GM23248 (cell line): ENCODE measurements around the gene ARHGEF28. TPM values are rescaled to one million over a fixed set of nuclear protein-coding genes. Genes with fewer than 3 reads are reported as not detected.

Experiments
- DNase-seq: peaks from one replicate; pipeline ENCODE4 v3.0.0-alpha.2; 2015
- H2AFZ ChIP-seq: fragments of 200-600 bp; sonication (generic); 2 replicates; pipeline ENCODE4 v1.6.1; 2016; ENCODE audit warnings: antibody characterized with exemption
- H3F3A ChIP-seq: fragments of 200-600 bp; sonication (generic); 2 replicates; pipeline ENCODE4 v1.6.1; 2016; ENCODE audit warnings: mild to moderate bottlenecking, antibody characterized with exemption, mixed run types; ENCODE audit not compliant: insufficient read depth
- H3K27ac ChIP-seq: fragments of 200-600 bp; sonication (generic); 2 replicates; pipeline ENCODE4 v1.5.1; 2016; ENCODE audit warnings: mild to moderate bottlenecking
- H3K27me3 ChIP-seq: fragments of 200-600 bp; sonication (generic); replicated peaks from 2 replicates; pipeline ENCODE4 v1.6.1; 2016; ENCODE audit warnings: mild to moderate bottlenecking; ENCODE audit not compliant: insufficient read depth
- H3K36me3 ChIP-seq: fragments of 200-600 bp; sonication (generic); 2 replicates; pipeline ENCODE4 v1.6.1; 2016; ENCODE audit warnings: low read depth, mild to moderate bottlenecking
- H3K4me1 ChIP-seq: fragments of 200-600 bp; sonication (generic); 2 replicates; pipeline ENCODE4 v1.6.1; 2016; ENCODE audit warnings: mild to moderate bottlenecking; ENCODE audit not compliant: insufficient read depth
- H3K4me2 ChIP-seq: fragments of 200-600 bp; sonication (generic); one replicate; pipeline ENCODE4 v1.6.1; 2016; ENCODE audit warnings: mild to moderate bottlenecking; ENCODE audit not compliant: unreplicated experiment
- H3K4me3 ChIP-seq: fragments of 200-600 bp; sonication (generic); 2 replicates; pipeline ENCODE4 v1.5.1; 2016; ENCODE audit warnings: mild to moderate bottlenecking
- H3K79me2 ChIP-seq: fragments of 200-600 bp; sonication (generic); 2 replicates; pipeline ENCODE4 v1.6.1; 2016; ENCODE audit warnings: mild to moderate bottlenecking; ENCODE audit not compliant: insufficient read depth
- H3K9ac ChIP-seq: fragments of 200-600 bp; sonication (generic); 2 replicates; pipeline ENCODE4 v1.6.1; 2016; ENCODE audit warnings: mild to moderate bottlenecking
- H3K9me2 ChIP-seq: fragments of 200-600 bp; sonication (generic); 2 replicates; pipeline ENCODE4 v1.6.1; 2016; ENCODE audit warnings: mixed run types, mild to moderate bottlenecking, moderate library complexity; ENCODE audit not compliant: insufficient read depth
- H3K9me3 ChIP-seq: fragments of 200-600 bp; sonication (generic); one replicate; pipeline ENCODE4 v1.6.1; 2017; ENCODE audit warnings: low read depth
- H4K20me1 ChIP-seq: fragments of 200-600 bp; sonication (generic); 2 replicates; pipeline ENCODE4 v1.6.0; 2016; ENCODE audit not compliant: insufficient read depth
- EZH2 ChIP-seq: fragments of 200-600 bp; sonication (generic); IDR thresholded peaks from 2 replicates; pipeline ENCODE4 v1.6.1; 2018; ENCODE audit warnings: antibody characterized with exemption, mild to moderate bottlenecking; ENCODE audit not compliant: insufficient read depth, poor library complexity, severe bottlenecking
- EZH2phosphoT487 ChIP-seq: fragments of 200-600 bp; sonication (generic); IDR thresholded peaks from 2 replicates; pipeline ENCODE4 v1.6.1; 2018; ENCODE audit warnings: antibody characterized with exemption, moderate library complexity, mild to moderate bottlenecking, low read depth; ENCODE audit not compliant: insufficient read depth
- WGBS, 2 experiments: methylation state at CpG; one replicate each; pipeline ENCODE4 v1.1.6; 2015 to 2017; ENCODE audit warnings: low lambda C conversion rate in 2 of 2, low coverage in 1 of 2; ENCODE audit errors: missing lambda C conversion rate in 2 of 2; 5-methylcytosine and 5-hydroxymethylcytosine counted together
- in situ Hi-C: fragments of 300-500 bp; cut with MboI; formaldehyde crosslinking; loops from 2 replicates; pipeline ENCODE4 v1.15.0; 2020
- polyA plus RNA-seq: library from polyadenylated mRNA; unstranded; fragments of >200 nt; fragmentation: Nextera tagmentation; extraction: Ambion mirVana; gene quantifications from 2 replicates; pipeline ENCODE4 v1.2.1, GENCODE V29; 2016
- total RNA-seq: library from RNA; depleted of rRNA; stranded (reverse); fragments of >200 nt; shearing (Covaris generic); gene quantifications from 2 replicates; pipeline ENCODE4 v1.2.3, GENCODE V29; 2014

ARHGEF28 gene
- total and polyA plus RNA-seq, 2 experiments from 2014 or later, result 5.0 to 9.6 TPM

GRCh38 chr5:73702534-73702933 is 76.5 kb downstream of the ARHGEF28 start:
- Histone ChIP-seq H3F3A (no peaks in the 10 kb centered on the region), H3K4me2 (no peak overlapping the region), H3K9ac (no peak overlapping the region), H3K4me1 (no peaks in the 10 kb centered on the region), H3K27ac (no peak overlapping the region), H3K79me2 (no peaks in the 10 kb centered on the region), H3K27me3 (no peaks in the 10 kb centered on the region), H3K9me3 (no peaks in the 10 kb centered on the region), H2AFZ (no peak overlapping the region), H3K9me2 (no peaks in the 10 kb centered on the region), H3K4me3 (no peak overlapping the region), H4K20me1 (no peaks in the 10 kb centered on the region), H3K36me3 (no peaks in the 10 kb centered on the region)
- 40 to 55% methylated on average over 1 of the region's 1 CpG for WGBS, 2 experiments
- in situ Hi-C loops, result no loop called here
- TF ChIP-seq EZH2phosphoT487, result no peak
- no peak for DNase-seq

DNA sequence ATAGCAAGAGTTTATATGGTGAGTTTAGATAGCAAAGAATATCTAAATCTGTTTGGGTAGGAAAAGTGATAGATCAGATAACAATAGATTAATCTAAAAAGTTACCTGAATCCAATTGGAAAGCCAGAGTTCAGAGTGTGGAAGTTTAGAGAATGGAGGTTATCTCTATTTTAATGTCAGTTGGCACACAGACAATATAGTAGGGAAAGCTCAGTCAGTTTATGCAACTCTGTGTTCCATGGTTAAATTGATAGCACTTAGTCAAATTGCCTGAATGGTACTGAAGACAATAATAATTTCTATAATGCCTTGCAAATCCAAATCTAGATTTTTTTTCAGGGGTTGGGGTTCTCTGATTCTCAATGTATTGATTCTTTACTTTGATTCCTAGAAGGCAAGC is 77.0 kb downstream of the ARHGEF28 start:
- Histone ChIP-seq H3F3A (no peaks in the 10 kb centered on the region), H3K9me2 (no peaks in the 10 kb centered on the region), H3K36me3 (no peaks in the 10 kb centered on the region), H3K4me2 (no peak overlapping the region), H3K4me1 (no peaks in the 10 kb centered on the region), H3K4me3 (no peak overlapping the region), H2AFZ (no peak overlapping the region), H4K20me1 (no peaks in the 10 kb centered on the region), H3K27me3 (no peaks in the 10 kb centered on the region), H3K79me2 (no peaks in the 10 kb centered on the region), H3K27ac (no peak overlapping the region), H3K9me3 (no peaks in the 10 kb centered on the region), H3K9ac (no peak overlapping the region)
- TF ChIP-seq EZH2phosphoT487 (no peak), EZH2 (no peak)
- DNase-seq, result no peak
- in situ Hi-C loops, result no loop called here

- no peaks in the 10 kb centered on the region for H3F3A ChIP-seq
- no peaks in the 10 kb centered on the region for H3K9me2 ChIP-seq
- H3K4me2 ChIP-seq, result no peak overlapping the region
- DNase-seq, result no peak
- in situ Hi-C loops, result no loop called here
- no peaks in the 10 kb centered on the region for H3K4me1 ChIP-seq
- H3K4me3 ChIP-seq, result no peak overlapping the region
- H3K27ac ChIP-seq, result no peak overlapping the region
- H3K9me3 ChIP-seq, result no peaks in the 10 kb centered on the region
- no peak overlapping the region for H3K9ac ChIP-seq
- H4K20me1 ChIP-seq, result no peaks in the 10 kb centered on the region
- 0 out of 2 replicates have a peak, but pooled peaks cover 3% of the 10 kb centered on the region for H3K79me2 ChIP-seq
- H3K36me3 ChIP-seq, result no peaks in the 10 kb centered on the region
- no peak overlapping the region for H2AFZ ChIP-seq
- TF ChIP-seq EZH2phosphoT487 (no peak), EZH2 (no peak)
- H3K27me3 ChIP-seq, result no peaks in the 10 kb centered on the region
Observed at GRCh38 chr5:73705364-73705763, 79.4 kb downstream of the ARHGEF28 start.

GRCh38 chr5:73706963-73707362 is 81.0 kb downstream of the ARHGEF28 start:
- WGBS, 2 experiments, result 87 to 92% methylated on average over 5 of the region's 5 CpGs
- Histone ChIP-seq H3K27me3 (no peaks in the 10 kb centered on the region), H3K4me1 (no peaks in the 10 kb centered on the region), H4K20me1 (no peaks in the 10 kb centered on the region), H3F3A (no peaks in the 10 kb centered on the region), H3K9ac (no peak overlapping the region), H3K4me3 (no peak overlapping the region), H3K79me2 (0 out of 2 replicates have a peak, but pooled peaks cover 3% of the 10 kb centered on the region), H3K9me3 (no peaks in the 10 kb centered on the region), H3K9me2 (no peaks in the 10 kb centered on the region), H3K27ac (no peak overlapping the region), H3K4me2 (no peak overlapping the region), H3K36me3 (no peaks in the 10 kb centered on the region), H2AFZ (no peak overlapping the region)
- in situ Hi-C loops, result no loop called here
- DNase-seq, result no peak
- no peak for TF ChIP-seq EZH2phosphoT487
- TF ChIP-seq EZH2, result no peak

DNA sequence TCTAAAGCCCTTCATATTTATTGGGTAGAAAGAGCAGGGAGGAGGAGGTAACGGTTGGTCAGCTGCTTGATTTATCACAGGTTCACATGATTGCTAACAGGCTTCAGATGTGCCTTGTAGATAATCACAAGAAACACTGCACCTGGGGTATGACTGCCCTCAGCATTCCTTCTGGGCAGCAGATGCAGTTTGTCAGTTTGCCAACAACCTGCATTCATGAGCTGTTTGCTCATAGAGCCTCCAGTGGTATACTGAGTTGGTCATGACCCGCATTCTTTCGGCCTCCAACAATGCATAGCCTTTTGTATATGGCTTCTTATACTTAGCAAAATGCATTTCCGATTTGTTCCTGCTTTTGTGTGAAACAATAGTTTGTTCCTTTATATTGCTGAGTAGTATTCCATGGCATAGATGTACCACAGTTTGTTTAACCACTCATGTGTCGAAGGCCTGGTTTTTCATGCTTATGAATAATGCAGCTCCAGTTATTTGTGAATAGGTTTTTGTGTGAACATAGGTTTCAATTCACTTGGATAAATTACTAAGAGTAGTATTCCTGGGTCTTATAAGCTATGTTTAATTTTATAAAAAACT is 83.6 kb downstream of the ARHGEF28 start:
- Histone ChIP-seq H4K20me1 (no peaks in the 10 kb centered on the region), H3K9ac (no peak overlapping the region), H3K4me1 (no peaks in the 10 kb centered on the region), H3K9me2 (no peaks in the 10 kb centered on the region), H3K4me2 (no peak overlapping the region), H3F3A (no peaks in the 10 kb centered on the region), H3K9me3 (no peaks in the 10 kb centered on the region), H3K27me3 (no peaks in the 10 kb centered on the region), H2AFZ (no peak overlapping the region), H3K79me2 (0 out of 2 replicates have a peak, but pooled peaks cover 3% of the 10 kb centered on the region), H3K36me3 (no peaks in the 10 kb centered on the region), H3K4me3 (no peak overlapping the region), H3K27ac (no peak overlapping the region)
- in situ Hi-C loops, result no loop called here
- TF ChIP-seq EZH2phosphoT487, result no peak
- TF ChIP-seq EZH2, result no peak
- no peak for DNase-seq
- WGBS, 2 experiments, result 87 to 91% methylated on average over 5 of the region's 5 CpGs
